SW 1271 (cell line): Measurements from ENCODE around the gene PCSK9.
"Not testable (repeated sequence)": the region's sequence is repeated elsewhere in the genome, so short reads cannot be mapped to it uniquely, and the experiment has no call there.

Source experiments
- DNase-seq, 2 experiments: peaks; one replicate each; lab custom pipeline; 2025; lab: John Stamatoyannopoulos, UW

Gene PCSK9

DNA sequence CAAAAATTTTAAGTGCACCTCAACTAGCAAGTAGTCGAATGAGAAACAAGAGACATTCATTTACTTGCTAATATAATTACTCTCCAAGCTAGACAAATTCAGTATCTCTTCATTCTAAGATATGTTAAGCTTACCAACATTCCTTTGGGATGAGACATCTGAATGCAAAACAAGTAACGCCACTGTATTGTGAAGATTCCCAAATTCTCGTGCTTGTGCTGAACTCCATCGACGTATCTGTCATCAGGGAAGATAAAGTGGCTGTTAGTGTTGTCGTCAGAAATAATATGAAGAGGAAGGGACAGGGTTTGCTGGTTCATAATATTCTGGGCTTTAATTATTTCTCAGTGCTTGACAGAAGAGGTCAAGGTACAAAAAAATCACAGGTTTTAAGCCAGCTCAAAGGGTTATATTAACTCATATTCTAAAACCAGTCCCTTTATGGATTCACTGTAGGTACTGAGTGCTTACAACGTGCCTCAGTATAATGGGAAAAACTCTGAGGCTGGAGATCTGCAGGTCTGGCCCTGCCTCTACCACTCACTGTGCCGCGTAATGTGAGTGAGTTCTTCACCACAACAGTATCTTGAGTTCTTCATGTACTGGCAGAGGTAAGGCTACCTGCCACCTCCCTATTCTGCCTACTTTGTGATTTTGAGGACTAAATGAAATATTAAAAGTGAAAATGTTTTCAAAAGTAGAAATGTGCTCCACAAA lies 42.0 kb downstream of the PCSK9 start:
- DNase-seq, result no peak

DNA sequence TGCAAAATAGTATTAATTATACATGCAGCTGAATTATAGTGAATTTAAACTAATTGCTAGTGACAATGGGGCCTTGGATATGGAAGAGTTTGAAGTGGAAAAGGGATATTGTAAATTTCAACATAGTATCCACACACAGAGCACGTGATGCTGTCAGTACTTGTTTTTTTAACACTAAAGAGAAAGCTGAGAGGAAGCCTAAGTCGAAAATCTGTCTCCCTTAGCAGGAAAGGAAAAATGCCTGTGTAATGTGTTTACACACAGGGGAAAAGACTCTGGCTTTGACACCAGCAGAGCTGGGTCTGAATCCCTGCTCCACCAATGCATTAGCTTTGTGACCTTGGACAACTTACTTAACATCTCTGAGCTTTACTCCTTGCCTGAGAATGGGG lies 42.6 kb downstream of the PCSK9 start:
- no peak for DNase-seq

DNA sequence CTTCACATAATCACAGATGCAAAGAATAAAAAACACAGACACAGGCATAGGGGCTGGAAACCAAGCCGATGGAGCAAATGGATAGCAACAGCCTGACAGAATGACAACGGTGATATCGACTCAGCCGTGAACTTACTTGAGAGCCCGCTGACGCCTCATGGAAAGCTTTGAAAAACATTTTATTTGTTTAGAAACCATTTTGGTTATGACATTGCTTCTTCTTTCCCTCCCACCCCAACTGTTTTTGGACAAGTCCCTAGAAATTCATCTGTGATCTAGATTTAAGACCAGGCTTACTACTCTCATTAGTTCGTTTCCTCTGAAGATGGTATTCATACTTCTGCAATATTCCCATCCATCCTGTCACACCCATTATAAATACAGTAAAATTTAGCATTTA lies 44.9 kb downstream of the PCSK9 start:
- no peak for DNase-seq

DNA sequence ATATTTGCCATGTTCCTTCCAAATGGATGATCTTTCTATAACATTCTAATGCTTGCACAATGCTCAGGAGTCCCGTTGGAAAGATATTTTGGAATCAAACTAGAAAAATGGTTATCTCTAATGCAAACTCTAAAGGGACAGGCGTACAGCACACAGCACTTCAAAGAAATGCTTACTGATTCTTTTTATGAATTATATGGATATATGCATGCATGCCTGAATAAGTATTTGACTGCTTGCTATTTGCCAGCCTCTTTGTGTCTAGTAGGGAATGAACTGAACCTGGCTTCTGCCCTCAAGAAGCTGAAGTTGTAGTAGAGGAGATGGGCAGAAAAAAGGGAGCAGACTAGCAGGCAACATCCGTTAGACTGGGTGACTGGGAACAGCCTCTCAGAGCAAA lies 48.1 kb downstream of the PCSK9 start:
- DNase-seq, result no peak

DNA sequence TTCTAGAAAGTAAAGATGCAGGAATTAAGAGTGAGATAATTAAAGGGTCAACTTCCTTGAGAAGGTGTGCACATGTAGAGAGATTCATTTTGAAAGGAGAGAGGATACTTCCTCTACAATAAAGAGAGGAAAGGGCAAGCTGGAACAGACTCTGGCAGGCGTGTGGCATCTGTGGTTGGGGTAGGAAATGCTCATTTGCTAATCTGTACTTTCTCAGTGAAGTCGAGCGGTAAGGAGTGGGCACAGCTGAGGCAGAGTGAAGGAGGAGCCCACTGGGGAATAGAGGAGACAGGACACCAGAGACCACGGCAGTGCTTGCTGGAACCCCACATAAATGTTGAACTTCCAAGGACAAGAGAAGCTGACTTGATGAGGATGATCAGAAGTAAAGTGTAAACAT lies 49.1 kb downstream of the PCSK9 start:
- no peak for DNase-seq

DNA sequence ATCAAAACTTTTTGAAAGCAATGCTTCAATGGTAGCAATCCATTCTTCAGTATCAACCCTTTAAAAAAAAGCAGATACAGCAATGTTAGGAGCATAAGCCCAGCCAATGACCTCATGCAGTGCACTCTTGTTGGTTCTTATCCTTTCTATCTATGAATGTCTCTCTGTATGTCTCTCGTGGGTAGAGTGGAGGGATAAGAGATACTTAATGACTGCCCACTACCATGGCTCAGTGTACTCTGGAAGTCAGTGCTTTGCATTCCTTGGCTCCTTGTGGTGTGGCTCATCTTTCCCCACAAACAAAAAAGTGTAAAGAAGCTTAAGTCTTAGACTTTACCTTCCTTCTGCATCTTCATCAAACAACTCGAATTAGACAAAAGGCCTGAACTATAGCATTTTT lies 50.3 kb downstream of the PCSK9 start:
- no peak for DNase-seq

DNA sequence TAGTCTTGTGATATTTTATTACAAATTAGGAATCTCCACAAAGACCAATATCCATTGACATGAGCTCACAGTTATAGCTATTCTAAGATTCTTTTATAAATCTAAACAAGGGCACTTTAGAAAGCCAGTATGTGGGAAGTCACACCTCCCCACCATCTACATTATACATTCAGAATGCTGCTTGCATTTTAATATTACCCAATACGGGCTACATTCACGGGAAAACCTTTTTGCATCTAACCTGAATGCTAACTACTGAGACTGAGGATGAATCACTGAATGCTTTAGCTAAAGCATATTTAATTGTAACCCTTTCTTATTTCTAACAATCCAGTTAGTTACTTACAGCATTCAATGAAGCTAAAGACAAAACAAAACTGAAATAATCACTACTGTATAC lies 53.1 kb downstream of the PCSK9 start:
- DNase-seq, result no peak

DNA sequence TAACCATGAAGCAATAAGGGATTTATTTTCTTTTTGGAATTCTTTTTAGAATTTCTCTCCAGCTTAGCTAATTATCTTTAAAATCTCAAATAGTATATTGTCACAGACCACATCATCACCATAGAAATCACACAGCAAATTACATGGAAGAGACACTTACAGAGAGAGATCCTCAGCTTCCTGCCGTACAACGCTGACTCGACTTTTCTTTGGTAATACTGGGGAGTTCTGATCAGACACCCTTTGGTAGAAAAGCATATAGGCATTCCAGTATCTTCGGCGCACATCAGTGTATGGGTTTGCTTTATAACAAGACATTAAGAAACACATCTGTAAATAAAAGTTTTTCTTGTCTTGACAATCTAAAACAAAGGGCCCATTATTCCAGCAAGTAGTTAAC lies 55.7 kb downstream of the PCSK9 start:
- no peak for DNase-seq

DNA sequence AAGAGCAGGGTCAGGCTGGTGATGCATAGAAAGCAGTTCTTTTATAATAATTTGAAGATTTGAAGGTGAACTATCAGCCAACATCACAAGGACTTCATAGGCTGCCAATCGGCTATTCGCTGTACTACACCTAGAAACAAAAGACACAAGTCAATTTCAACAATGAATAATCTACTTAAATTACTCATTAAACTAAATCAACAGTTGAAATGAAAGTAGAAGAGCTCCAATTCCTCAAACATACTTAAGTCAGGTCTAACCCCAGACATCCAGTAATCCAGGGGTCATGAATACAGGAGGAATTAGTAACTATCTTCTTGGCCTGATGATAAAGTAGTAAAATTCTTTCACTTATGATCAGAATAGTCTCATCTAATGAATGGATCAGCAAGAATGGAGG lies 64.5 kb downstream of the PCSK9 start:
- no peak for DNase-seq

DNA sequence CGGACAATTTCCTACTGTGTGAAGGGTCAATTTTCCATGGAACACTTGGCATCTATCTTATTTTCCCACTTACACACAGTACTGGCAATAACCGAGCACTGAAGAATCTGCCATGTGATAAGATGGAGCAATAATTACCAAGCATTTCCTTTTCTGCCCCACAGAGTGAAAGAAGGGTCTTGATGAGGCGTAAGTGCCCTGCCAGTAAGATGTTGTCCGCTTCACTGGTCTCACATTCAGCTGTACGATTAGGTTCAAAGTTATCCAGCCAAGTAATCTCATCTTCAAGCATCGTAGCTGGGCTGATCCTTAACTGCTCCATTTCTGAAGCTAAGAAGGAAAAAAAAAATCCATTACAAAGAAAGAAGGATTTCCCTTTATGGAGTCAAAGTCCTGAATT lies 67.8 kb downstream of the PCSK9 start:
- no peak for DNase-seq

DNA sequence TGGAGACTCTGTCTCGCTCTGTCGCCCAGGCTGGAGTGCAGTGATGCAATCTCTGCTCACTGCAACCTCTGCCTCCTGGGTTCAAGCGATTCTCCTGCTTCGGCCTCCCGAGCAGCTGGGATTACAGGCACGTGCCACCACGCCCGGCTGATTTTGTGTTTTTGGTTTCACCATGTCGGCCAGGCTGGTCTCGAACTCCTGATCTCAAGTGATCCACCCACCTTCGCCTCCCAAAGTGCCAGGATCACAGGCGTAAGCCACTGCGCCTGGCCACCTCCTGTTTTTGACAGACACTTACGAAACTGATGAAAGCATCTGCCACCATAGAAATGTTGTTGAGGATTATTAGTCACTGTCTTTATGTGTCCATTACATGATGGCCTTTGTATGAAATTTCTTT lies 69.7 kb downstream of the PCSK9 start:
- not testable (repeated sequence) for DNase-seq
